Measurements from ENCODE around the gene FUT7.
A peak's percentile ranks its signal among the peaks of the same experiment; 100 is the strongest.

FUT7 gene

DNA sequence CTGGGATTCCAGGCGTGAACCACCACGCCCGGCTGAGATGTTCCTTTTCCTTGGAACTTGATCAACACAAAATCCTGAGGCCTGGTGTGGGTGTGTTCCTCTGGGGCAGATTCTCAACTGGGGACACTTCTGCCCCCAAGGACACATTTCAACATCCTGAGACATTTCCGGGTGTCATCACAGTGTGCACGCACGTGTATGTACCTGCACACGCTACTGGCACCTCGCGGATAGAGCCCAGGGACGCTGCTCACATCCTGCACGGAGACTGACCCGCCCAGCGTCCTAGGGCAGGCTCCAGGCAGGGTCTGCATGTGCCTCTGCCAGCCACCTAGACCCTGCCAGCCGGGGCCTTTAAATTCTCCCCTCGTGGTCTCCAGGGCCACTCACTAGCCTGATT lies 30.5 kb upstream of the FUT7 start:
- no peak for DNase-seq
- Histone ChIP-seq H3K27me3 (no peaks in the 10 kb centered on the region), H3K9me3 (no peaks in the 10 kb centered on the region), H3K4me1 (no peaks in the 10 kb centered on the region), H3K36me3 (peaks cover 36% of the 10 kb centered on the region), H3K4me3 (ENCODE audit: low read depth, low read length) (no peak overlapping the region)
- TF ChIP-seq, protein P1, sequence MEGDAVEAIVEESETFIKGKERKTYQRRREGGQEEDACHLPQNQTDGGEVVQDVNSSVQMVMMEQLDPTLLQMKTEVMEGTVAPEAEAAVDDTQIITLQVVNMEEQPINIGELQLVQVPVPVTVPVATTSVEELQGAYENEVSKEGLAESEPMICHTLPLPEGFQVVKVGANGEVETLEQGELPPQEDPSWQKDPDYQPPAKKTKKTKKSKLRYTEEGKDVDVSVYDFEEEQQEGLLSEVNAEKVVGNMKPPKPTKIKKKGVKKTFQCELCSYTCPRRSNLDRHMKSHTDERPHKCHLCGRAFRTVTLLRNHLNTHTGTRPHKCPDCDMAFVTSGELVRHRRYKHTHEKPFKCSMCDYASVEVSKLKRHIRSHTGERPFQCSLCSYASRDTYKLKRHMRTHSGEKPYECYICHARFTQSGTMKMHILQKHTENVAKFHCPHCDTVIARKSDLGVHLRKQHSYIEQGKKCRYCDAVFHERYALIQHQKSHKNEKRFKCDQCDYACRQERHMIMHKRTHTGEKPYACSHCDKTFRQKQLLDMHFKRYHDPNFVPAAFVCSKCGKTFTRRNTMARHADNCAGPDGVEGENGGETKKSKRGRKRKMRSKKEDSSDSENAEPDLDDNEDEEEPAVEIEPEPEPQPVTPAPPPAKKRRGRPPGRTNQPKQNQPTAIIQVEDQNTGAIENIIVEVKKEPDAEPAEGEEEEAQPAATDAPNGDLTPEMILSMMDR (IDR thresholded peaks at IDR 0.05; ENCODE audit: low read depth, low read length): no peak

DNA sequence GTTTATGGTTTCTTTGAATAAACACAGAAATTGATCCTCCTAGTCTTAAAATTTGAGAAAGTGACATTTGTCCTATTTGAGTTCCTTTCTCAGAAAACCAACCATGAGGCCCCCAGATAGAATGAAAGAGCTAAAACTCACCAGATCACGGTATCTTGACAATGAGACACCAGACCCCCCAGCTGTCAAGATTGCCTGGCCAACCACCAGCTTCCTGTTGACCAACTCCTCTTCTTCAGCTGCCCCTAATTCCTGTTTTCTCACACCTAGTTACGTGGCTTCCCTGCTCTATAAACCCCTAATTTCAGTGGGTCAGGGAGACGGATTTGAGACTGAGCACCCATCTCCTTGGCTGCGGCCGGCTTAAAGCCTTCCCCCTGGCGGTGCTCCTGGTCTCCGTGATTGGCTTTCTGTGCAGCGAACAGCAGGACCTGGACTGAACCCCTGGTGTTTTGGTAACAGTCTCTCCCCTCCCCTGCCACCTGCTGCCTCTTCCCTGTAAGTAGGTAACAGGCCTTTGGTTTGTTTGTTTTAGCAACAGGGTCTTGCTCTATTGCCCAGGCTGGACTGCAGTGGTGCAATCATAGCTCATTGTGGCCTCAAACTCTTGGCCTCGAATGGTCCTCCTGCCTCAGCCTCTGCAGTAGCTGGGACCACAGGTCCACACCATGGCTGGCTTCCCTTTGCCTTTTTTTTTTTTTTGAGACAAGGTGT lies 26.8 kb upstream of the FUT7 start:
- TF ChIP-seq, protein P1 (IDR thresholded peaks at IDR 0.05; ENCODE audit: low read depth, low read length): no peak
- Histone ChIP-seq H3K4me3 (ENCODE audit: low read depth, low read length) (no peak overlapping the region), H3K36me3 (peaks cover 2% of the 10 kb centered on the region), H3K27me3 (no peaks in the 10 kb centered on the region), H3K9me3 (no peaks in the 10 kb centered on the region), H3K4me1 (peaks cover 15% of the 10 kb centered on the region)
- no peak for DNase-seq

DNA sequence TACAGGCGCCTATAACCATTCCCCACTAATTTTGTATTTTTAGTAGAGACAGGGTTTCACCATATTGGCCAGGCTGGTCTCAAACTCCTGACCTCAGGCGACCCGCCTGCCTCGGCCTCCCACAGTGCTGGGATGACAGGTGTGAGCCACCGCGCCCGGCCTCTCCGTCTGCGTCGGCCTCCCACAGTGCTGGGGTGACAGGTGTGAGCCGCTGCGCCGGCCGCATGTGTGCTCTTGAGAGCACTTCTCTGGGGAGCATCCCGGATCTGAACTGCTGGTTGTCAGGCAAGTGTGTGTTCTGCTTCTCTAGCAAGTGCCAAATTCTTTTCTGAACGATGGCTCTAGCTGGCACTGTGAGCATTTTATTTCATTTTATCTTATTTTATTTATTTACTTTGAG lies 25.7 kb upstream of the FUT7 start:
- no peak for DNase-seq

GRCh38 chr9:137056739-137057415 lies 25.0 kb upstream of the FUT7 start:
- Histone ChIP-seq H3K27me3 (no peaks in the 10 kb centered on the region), H3K4me1 (peaks cover 15% of the 10 kb centered on the region), H3K36me3 (no peaks in the 10 kb centered on the region), H3K9me3 (no peaks in the 10 kb centered on the region), H3K4me3 (ENCODE audit: low read depth, low read length) (no peak overlapping the region)
- TF ChIP-seq, protein P1 (IDR thresholded peaks at IDR 0.05; ENCODE audit: low read depth, low read length): no peak
- no peak for DNase-seq

More for the DNA sequence above, 25.7 kb upstream of the FUT7 start:
- H3K9me3 ChIP-seq: no peaks in the 10 kb centered on the region
- no peaks in the 10 kb centered on the region for H3K36me3 ChIP-seq
- H3K4me3 ChIP-seq (ENCODE audit: low read depth, low read length): no peak overlapping the region
- TF ChIP-seq, protein P1 (IDR thresholded peaks at IDR 0.05; ENCODE audit: low read depth, low read length): no peak
- H3K27me3 ChIP-seq: no peaks in the 10 kb centered on the region
- H3K4me1 ChIP-seq: peaks cover 15% of the 10 kb centered on the region

- peak; percentile 86 for DNase-seq
- no peaks in the 10 kb centered on the region for H3K36me3 ChIP-seq
- peaks cover 15% of the 10 kb centered on the region for H3K4me1 ChIP-seq
- no peaks in the 10 kb centered on the region for H3K9me3 ChIP-seq
- H3K4me3 ChIP-seq (ENCODE audit: low read depth, low read length): peak overlapping the region; percentile 14
- TF ChIP-seq, protein P1 (IDR thresholded peaks at IDR 0.05; ENCODE audit: low read depth, low read length): no peak
- H3K27me3 ChIP-seq: no peaks in the 10 kb centered on the region
These were observed 23.8 kb upstream of the FUT7 start for GRCh38 chr9:137055385-137056364.
